ENCODE data around the gene RNF123.

DNA sequence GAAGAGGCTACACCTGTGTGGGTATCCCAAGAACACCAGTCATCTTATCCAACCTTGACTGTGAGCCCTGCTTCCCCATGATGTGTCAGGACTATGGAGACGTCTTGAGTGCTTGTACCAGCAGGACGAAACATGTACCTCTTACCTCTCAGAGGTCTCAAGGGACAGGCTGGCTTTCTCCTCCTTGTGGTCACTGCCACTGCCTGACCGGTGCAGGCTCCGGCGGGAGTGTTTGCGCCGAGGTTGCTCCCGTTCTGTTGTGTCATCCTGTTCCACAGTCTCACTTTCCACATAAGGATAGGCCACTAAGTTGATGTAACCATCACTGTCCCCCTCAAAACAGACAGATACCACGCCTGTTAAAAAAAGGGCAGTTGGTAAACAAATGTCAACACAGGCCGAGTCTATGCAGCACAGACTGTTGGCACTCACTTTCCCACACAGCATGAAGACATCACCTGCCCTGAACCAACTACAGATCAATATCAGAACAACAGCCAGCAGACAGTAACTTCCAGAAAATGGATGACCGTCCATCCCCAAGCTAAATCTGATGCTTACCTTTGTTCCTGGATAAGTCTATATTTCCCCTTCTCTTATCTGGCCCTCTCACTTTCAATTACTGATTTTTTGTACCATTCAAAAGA is 48.8 kb downstream of the RNF123 start:
- TF ChIP-seq, protein P1, sequence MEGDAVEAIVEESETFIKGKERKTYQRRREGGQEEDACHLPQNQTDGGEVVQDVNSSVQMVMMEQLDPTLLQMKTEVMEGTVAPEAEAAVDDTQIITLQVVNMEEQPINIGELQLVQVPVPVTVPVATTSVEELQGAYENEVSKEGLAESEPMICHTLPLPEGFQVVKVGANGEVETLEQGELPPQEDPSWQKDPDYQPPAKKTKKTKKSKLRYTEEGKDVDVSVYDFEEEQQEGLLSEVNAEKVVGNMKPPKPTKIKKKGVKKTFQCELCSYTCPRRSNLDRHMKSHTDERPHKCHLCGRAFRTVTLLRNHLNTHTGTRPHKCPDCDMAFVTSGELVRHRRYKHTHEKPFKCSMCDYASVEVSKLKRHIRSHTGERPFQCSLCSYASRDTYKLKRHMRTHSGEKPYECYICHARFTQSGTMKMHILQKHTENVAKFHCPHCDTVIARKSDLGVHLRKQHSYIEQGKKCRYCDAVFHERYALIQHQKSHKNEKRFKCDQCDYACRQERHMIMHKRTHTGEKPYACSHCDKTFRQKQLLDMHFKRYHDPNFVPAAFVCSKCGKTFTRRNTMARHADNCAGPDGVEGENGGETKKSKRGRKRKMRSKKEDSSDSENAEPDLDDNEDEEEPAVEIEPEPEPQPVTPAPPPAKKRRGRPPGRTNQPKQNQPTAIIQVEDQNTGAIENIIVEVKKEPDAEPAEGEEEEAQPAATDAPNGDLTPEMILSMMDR (IDR thresholded peaks at IDR 0.05): no peak
- TF ChIP-seq POLR2AphosphoS5 (IDR thresholded peaks at IDR 0.05; ENCODE audit: low read depth, low read length) (no peak), TCF7L2 (IDR thresholded peaks at IDR 0.05; ENCODE audit: low read depth, low read length) (no peak), SIN3A (IDR thresholded peaks at IDR 0.05; ENCODE audit: borderline replicate concordance, insufficient read depth, low read depth, low read length) (no peak)
- TF ChIP-seq, protein P2, sequence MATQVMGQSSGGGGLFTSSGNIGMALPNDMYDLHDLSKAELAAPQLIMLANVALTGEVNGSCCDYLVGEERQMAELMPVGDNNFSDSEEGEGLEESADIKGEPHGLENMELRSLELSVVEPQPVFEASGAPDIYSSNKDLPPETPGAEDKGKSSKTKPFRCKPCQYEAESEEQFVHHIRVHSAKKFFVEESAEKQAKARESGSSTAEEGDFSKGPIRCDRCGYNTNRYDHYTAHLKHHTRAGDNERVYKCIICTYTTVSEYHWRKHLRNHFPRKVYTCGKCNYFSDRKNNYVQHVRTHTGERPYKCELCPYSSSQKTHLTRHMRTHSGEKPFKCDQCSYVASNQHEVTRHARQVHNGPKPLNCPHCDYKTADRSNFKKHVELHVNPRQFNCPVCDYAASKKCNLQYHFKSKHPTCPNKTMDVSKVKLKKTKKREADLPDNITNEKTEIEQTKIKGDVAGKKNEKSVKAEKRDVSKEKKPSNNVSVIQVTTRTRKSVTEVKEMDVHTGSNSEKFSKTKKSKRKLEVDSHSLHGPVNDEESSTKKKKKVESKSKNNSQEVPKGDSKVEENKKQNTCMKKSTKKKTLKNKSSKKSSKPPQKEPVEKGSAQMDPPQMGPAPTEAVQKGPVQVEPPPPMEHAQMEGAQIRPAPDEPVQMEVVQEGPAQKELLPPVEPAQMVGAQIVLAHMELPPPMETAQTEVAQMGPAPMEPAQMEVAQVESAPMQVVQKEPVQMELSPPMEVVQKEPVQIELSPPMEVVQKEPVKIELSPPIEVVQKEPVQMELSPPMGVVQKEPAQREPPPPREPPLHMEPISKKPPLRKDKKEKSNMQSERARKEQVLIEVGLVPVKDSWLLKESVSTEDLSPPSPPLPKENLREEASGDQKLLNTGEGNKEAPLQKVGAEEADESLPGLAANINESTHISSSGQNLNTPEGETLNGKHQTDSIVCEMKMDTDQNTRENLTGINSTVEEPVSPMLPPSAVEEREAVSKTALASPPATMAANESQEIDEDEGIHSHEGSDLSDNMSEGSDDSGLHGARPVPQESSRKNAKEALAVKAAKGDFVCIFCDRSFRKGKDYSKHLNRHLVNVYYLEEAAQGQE (IDR thresholded peaks at IDR 0.05; ENCODE audit: insufficient read depth in 1 of 2, low read depth in 2 of 2, low read length in 1 of 2): no peak

All from Panc1 (cell line).